Right lobe of liver (tissue), 6 donors: ENCODE data around the gene KCNQ5. TPM values are rescaled to one million over a fixed set of nuclear protein-coding genes. Genes with fewer than 3 reads are reported as not detected.

ENCODE experiments used
- ATAC-seq, 4 donors: fragments of 200-7000 bp; cut with Tn5 transposase; one replicate each; pipeline ENCODE4 v1.9.1; 2020; ENCODE audit warnings: mild to moderate bottlenecking in 4 of 4, moderate library complexity in 4 of 4
- DNase-seq, 3 donors: peaks; one replicate each; pipeline ENCODE4 v3.0.0-alpha.2; 2020
- H3K27ac ChIP-seq, 3 donors: fragments of 200-600 bp; one replicate each; pipeline ENCODE4 v1.8.0; 2022
- H3K27me3 ChIP-seq, 2 donors: fragments of 200-600 bp; one replicate each; pipeline ENCODE4 v1.8.0; 2022
- H3K36me3 ChIP-seq, 4 donors: fragments of 200-600 bp; sonication (generic) in 1 of 4; one replicate each; pipeline versions ENCODE4 v1.5.1 to v1.8.0; 2017 to 2022; ENCODE audit warnings: control low read depth in 1 of 4
- H3K4me1 ChIP-seq, 4 donors: fragments of 200-600 bp; sonication (generic) in 1 of 4; one replicate each; pipeline versions ENCODE4 v1.5.1 to v1.8.0; 2017 to 2022; ENCODE audit warnings: control low read depth in 1 of 4
- H3K4me3 ChIP-seq, 3 donors: fragments of 200-600 bp; one replicate each; pipeline ENCODE4 v1.8.0; 2022
- H3K9me3 ChIP-seq, 4 donors: fragments of 200-600 bp; sonication (generic) in 1 of 4; one replicate each; pipeline versions ENCODE4 v1.5.1 to v1.8.0; 2017 to 2022; ENCODE audit warnings: control low read depth in 1 of 4
- CTCF ChIP-seq, 4 donors: fragments of 200-600 bp in 3 of 4; fragments of 450-650 bp in 1 of 4; IDR thresholded peaks; one replicate each; pipeline versions ENCODE4 v1.5.1 to v1.8.0; 2016 to 2022; ENCODE audit warnings: antibody characterized with exemption in 4 of 4, mild to moderate bottlenecking in 2 of 4
- POLR2A ChIP-seq: fragments of 450-650 bp; IDR thresholded peaks from one replicate; pipeline ENCODE4 v1.6.1; 2017; ENCODE audit warnings: antibody characterized with exemption, mild to moderate bottlenecking
- WGBS: methylation state at CpG from one replicate; pipeline ENCODE4 v1.1.6; 2018; ENCODE audit warnings: low coverage, low lambda C conversion rate; ENCODE audit not compliant: insufficient coverage; ENCODE audit errors: missing lambda C conversion rate; 5-methylcytosine and 5-hydroxymethylcytosine counted together
- intact Hi-C, 2 donors: fragments of 100-400 bp; cut with DNase I; formaldehyde crosslinking; loops; one replicate each; pipeline versions ENCODE4 v1.11.2 to v1.14.1; 2022
- total RNA-seq, 6 experiments: library from RNA; depleted of rRNA in 2 of 6; stranded (reverse); fragments of >200 nt in 2 of 6; fragmentation: NEBNext Ultra II Directional in 3 of 6; extraction: Animal tissue kit (Norgen Biotek cat#: 25700) in 3 of 6; gene quantifications; one replicate each; pipeline versions ENCODE4 v1.1.0 to v1.2.4, GENCODE V29; 2016 to 2023
- donor health status: DM: no; HTN: yes; CAD: no.
- donor health status: DM: no; HTN: no; CAD: no.
- donor health status: DM: no; HTN: no; CAD: no.
- donor health status: DM: no; HTN: yes; CAD: no.
- donor health status: DM: no; HTN: yes; CAD: no.

Gene KCNQ5
- total RNA-seq, 6 experiments from 2014 or later: 0.04 to 0.11 TPM; not detected in 4

GRCh38 chr6:72864799-72865198, 242.9 kb downstream of the KCNQ5 start:
- intact Hi-C loops: no loop called here
- DNase-seq (no peak), ATAC-seq (no peak)
- H3K4me3 ChIP-seq: no peak overlapping the region
- no peaks in the 10 kb centered on the region for H3K9me3 ChIP-seq
- no peaks in the 10 kb centered on the region for H3K36me3 ChIP-seq
- no peak overlapping the region for H3K27ac ChIP-seq
- no peaks in the 10 kb centered on the region for H3K27me3 ChIP-seq
- peaks cover 0 to 17% (median 0%) of the 10 kb centered on the region in 4 donors for H3K4me1 ChIP-seq
- TF ChIP-seq POLR2A (no peak), CTCF (IDR thresholded peaks at IDR 0.05) (no peak)

GRCh38 chr6:72865467-72865866, 243.6 kb downstream of the KCNQ5 start:
- DNase-seq (peak in 1 of 3 donors; percentile 62), ATAC-seq (peak; percentile 38 to 74 (median 60))
- H3K9me3 ChIP-seq: no peaks in the 10 kb centered on the region
- WGBS: 17% methylated on average over 2 of the region's 2 CpGs
- TF ChIP-seq POLR2A: no peak
- TF ChIP-seq CTCF (IDR thresholded peaks at IDR 0.05): no peak
- H3K4me3 ChIP-seq: no peak overlapping the region
- H3K36me3 ChIP-seq: no peaks in the 10 kb centered on the region
- H3K4me1 ChIP-seq: peaks cover 0 to 17% (median 0%) of the 10 kb centered on the region in 4 donors
- H3K27ac ChIP-seq: no peak overlapping the region
- no peaks in the 10 kb centered on the region for H3K27me3 ChIP-seq
- intact Hi-C loops: no loop called here

- Histone ChIP-seq H3K36me3 (no peaks in the 10 kb centered on the region), H3K4me3 (no peak overlapping the region), H3K27ac (no peak overlapping the region), H3K27me3 (no peaks in the 10 kb centered on the region), H3K4me1 (peaks cover 0 to 4% (median 0%) of the 10 kb centered on the region in 4 donors), H3K9me3 (no peaks in the 10 kb centered on the region)
- ATAC-seq (no peak), DNase-seq (no peak)
- intact Hi-C loops: no loop called here
- WGBS: 70% methylated on average over 5 of the region's 5 CpGs
- TF ChIP-seq POLR2A: no peak
- TF ChIP-seq CTCF (IDR thresholded peaks at IDR 0.05): no peak
These were observed 247.8 kb downstream of the KCNQ5 start for GRCh38 chr6:72869621-72870020.

- H3K36me3 ChIP-seq: no peaks in the 10 kb centered on the region
These were observed 251.6 kb downstream of the KCNQ5 start for GRCh38 chr6:72873433-72873832.

More at GRCh38 chr6:72873433-72873832, 251.6 kb downstream of the KCNQ5 start:
- ATAC-seq: no peak
- Histone ChIP-seq H3K4me3 (no peak overlapping the region), H3K4me1 (no peaks in the 10 kb centered on the region), H3K27me3 (no peaks in the 10 kb centered on the region), H3K9me3 (no peaks in the 10 kb centered on the region), H3K27ac (no peak overlapping the region)
- DNase-seq: no peak
- 88% methylated on average over 1 of the region's 1 CpG for WGBS
- no peak for TF ChIP-seq CTCF (IDR thresholded peaks at IDR 0.05)
- no peak for TF ChIP-seq POLR2A
- intact Hi-C loops: no loop called here
